ENCODE data around the gene PALLD. TPM values are rescaled to one million over a fixed set of nuclear protein-coding genes. Genes with fewer than 3 reads are reported as not detected.

PALLD gene
- total RNA-seq, 1 donor from 2014 or later = 85.7 TPM

DNA sequence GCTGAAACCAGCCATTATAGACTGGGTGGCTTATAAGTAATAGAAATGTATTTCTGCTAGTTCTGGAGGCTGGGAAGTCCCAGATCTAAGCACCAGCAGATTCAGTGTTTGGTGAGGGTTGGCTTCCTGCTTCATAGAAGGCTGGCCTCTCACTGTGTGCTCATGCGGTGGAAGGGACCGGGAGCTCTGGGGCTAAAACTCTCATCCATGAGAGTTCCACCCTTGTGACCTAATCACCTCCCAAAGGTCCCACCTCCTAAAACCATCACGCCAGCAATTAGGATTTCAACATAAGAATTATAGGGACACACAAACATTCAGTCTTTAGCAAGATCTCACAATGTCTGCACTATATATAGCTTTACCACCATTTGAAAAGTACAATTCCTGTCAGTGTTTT is 298.0 kb downstream of the PALLD start:
- Histone ChIP-seq H3K9ac (no peak overlapping the region), H3K79me2 (ENCODE audit: low read depth) (no peaks in the 10 kb centered on the region), H3K4me3 (no peak overlapping the region), H3K27me3 (no peaks in the 10 kb centered on the region), H3K27ac (no peak overlapping the region), H3K36me3 (no peaks in the 10 kb centered on the region), H2AFZ (replicated peaks) (no peak overlapping the region), H3F3A (ENCODE audit: low read depth) (peaks cover 12% of the 10 kb centered on the region), H3K4me1 (peaks cover 7% of the 10 kb centered on the region), H4K20me1 (ENCODE audit: low read depth) (no peaks in the 10 kb centered on the region), H3K4me2 (no peak overlapping the region), H3K9me3 (ENCODE audit: low read depth) (no peaks in the 10 kb centered on the region)
- Mint-ChIP-seq H3K36me3 (peaks cover 13% of the 10 kb centered on the region), H3K27me3 (ENCODE audit: insufficient read depth, low read depth) (peaks cover 6% of the 10 kb centered on the region), H3K27ac (no peak overlapping the region), H3K4me1 (peaks cover 18% of the 10 kb centered on the region), H3K9me3 (no peaks in the 10 kb centered on the region), H3K4me3 (no peak overlapping the region)
- TF ChIP-seq EZH2 (IDR thresholded peaks at IDR 0.05) (no peak), EZH2phosphoT487 (IDR thresholded peaks at IDR 0.05) (no peak), CTCF (IDR thresholded peaks at IDR 0.05) (no peak)
- no peak for DNase-seq (ENCODE audit: low spot score)

DNA sequence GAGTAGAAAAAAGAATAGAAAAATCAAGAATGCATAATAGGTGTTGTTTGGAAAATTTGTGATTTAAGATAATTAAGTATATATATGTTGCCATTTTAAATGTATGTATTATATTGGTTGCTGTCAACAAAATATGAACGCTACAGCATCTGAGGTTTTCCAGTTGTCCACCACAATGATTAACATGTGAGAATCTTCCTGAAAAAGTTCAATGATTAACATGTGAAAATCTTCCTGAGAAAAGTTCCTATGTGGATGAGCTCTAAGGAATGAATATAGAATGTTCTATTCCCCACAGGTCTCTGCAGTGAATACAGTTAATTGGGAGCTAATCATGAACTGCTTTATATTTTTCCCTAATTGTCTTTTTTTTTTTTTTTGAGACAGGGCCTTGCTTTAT is 298.5 kb downstream of the PALLD start:
- no peak for DNase-seq (ENCODE audit: low spot score)
- Histone ChIP-seq H3K4me3 (no peak overlapping the region), H3K9me3 (ENCODE audit: low read depth) (no peaks in the 10 kb centered on the region), H3K27ac (no peak overlapping the region), H3K4me1 (peaks cover 7% of the 10 kb centered on the region), H4K20me1 (ENCODE audit: low read depth) (no peaks in the 10 kb centered on the region), H3K79me2 (ENCODE audit: low read depth) (no peaks in the 10 kb centered on the region), H3F3A (ENCODE audit: low read depth) (peaks cover 12% of the 10 kb centered on the region), H3K9ac (no peak overlapping the region), H3K36me3 (no peaks in the 10 kb centered on the region), H3K4me2 (no peak overlapping the region), H3K27me3 (no peaks in the 10 kb centered on the region), H2AFZ (replicated peaks) (no peak overlapping the region)
- H3K27me3 Mint-ChIP-seq (ENCODE audit: insufficient read depth, low read depth) = peaks cover 6% of the 10 kb centered on the region
- H3K9me3 Mint-ChIP-seq = no peaks in the 10 kb centered on the region
- no peak overlapping the region for H3K4me3 Mint-ChIP-seq
- H3K36me3 Mint-ChIP-seq = peaks cover 13% of the 10 kb centered on the region
- peaks cover 16% of the 10 kb centered on the region for H3K4me1 Mint-ChIP-seq
- no peak overlapping the region for H3K27ac Mint-ChIP-seq
- no peak for TF ChIP-seq EZH2 (IDR thresholded peaks at IDR 0.05)
- no peak for TF ChIP-seq EZH2phosphoT487 (IDR thresholded peaks at IDR 0.05)
- TF ChIP-seq CTCF (IDR thresholded peaks at IDR 0.05) = no peak

GRCh38 chr4:168796362-168797106 is 299.7 kb downstream of the PALLD start:
- Mint-ChIP-seq H3K4me1 (peaks cover 10% of the 10 kb centered on the region), H3K36me3 (peaks cover 11% of the 10 kb centered on the region), H3K9me3 (no peaks in the 10 kb centered on the region), H3K4me3 (no peak overlapping the region), H3K27me3 (ENCODE audit: insufficient read depth, low read depth) (peaks cover 6% of the 10 kb centered on the region), H3K27ac (no peak overlapping the region)
- TF ChIP-seq EZH2 (IDR thresholded peaks at IDR 0.05) (no peak), EZH2phosphoT487 (IDR thresholded peaks at IDR 0.05) (no peak), CTCF (IDR thresholded peaks at IDR 0.05) (no peak)
- H3K27me3 ChIP-seq = no peaks in the 10 kb centered on the region
- no peak overlapping the region for H3K27ac ChIP-seq
- peaks cover 5% of the 10 kb centered on the region for H3K4me1 ChIP-seq
- H3K36me3 ChIP-seq = no peaks in the 10 kb centered on the region
- no peak overlapping the region for H3K4me2 ChIP-seq
- H3K79me2 ChIP-seq (ENCODE audit: low read depth) = no peaks in the 10 kb centered on the region
- H3K9me3 ChIP-seq (ENCODE audit: low read depth) = no peaks in the 10 kb centered on the region
- peaks cover 3% of the 10 kb centered on the region for H3F3A ChIP-seq (ENCODE audit: low read depth)
- H4K20me1 ChIP-seq (ENCODE audit: low read depth) = no peaks in the 10 kb centered on the region
- no peak overlapping the region for H3K4me3 ChIP-seq
- H2AFZ ChIP-seq (replicated peaks) = no peak overlapping the region
- DNase-seq (ENCODE audit: low spot score) = no peak
- H3K9ac ChIP-seq = no peak overlapping the region
